HG02852 (cell line): Measurements from ENCODE around the gene IGFALS.
"Not testable (repeated sequence)": the region's sequence is repeated elsewhere in the genome, so short reads cannot be mapped to it uniquely, and the experiment has no call there.

Experiments
- ATAC-seq: cut with Tn5 transposase; IDR thresholded peaks from one replicate; pipeline ENCODE4 v1.9.1; 2021; ENCODE audit warnings: mild to moderate bottlenecking, moderate library complexity; ENCODE audit not compliant: unreplicated experiment

IGFALS gene

DNA sequence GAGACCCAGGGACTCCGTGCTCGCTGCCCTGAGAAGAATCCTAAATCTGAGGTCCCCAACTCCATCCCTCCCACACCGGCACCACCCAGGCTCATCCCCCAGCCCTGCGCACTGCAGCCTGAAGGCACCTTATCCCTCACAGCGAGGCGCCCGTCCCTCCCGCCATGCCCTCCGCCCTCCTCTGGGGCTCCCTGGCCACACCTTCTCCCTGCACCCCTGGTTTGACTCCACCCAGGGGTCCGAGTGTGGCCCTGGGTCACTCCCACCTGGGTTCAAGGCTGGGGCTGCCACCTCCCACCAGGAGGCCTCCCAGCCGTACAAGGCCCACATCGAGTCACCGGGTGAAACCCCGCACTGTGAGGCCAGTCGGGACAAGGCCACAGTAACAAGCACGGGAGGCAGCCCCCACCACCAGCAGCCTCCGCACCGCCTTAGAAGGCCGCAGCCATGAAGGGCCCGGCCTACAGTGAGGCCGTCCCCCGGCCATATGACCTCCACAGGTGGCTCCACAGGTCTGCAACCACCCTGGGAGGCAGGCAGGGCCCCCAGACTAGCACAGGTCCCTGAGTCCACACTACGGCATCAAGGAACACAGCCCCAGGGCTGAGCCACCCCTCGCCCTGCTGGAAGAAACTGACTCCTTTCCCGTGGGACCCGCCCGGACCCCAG is 24.8 kb upstream of the IGFALS start:
- no peak for ATAC-seq

DNA sequence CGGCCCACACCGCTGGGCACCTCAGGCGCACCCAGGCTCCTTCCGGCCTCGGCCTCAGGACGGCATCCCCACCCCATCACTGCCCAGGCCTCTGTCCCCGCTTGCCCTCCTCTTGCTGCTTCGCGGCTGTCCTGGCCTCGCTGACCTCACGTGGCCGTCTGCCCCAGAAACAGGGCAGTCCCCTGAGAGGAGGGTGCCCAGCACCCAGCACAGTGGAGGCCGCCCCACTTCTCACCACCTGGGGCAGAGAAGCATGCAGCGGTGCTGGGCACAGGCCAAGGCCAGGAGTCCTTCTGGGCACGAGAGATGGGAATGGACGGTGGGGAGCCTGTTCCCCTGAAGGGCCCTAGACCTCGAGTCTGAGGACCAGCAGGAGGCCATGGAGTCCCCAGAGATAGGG is 24.2 kb upstream of the IGFALS start:
- ATAC-seq, result no peak

DNA sequence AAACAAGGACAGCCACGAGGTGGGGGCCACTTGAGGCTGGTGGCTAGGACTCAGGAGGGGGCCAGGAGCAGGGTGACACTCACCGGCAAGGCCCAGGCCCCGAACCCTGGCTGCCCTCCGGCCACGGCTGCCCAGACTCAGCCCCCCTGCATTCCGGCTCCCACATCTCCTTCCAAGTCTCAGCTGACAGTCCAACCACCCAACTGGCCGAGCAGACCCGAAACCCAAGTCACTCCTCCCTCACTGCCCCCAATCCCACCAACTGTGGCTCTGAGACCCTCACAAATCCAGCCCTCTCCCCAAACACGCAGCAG is 23.7 kb upstream of the IGFALS start:
- ATAC-seq, result no peak

DNA sequence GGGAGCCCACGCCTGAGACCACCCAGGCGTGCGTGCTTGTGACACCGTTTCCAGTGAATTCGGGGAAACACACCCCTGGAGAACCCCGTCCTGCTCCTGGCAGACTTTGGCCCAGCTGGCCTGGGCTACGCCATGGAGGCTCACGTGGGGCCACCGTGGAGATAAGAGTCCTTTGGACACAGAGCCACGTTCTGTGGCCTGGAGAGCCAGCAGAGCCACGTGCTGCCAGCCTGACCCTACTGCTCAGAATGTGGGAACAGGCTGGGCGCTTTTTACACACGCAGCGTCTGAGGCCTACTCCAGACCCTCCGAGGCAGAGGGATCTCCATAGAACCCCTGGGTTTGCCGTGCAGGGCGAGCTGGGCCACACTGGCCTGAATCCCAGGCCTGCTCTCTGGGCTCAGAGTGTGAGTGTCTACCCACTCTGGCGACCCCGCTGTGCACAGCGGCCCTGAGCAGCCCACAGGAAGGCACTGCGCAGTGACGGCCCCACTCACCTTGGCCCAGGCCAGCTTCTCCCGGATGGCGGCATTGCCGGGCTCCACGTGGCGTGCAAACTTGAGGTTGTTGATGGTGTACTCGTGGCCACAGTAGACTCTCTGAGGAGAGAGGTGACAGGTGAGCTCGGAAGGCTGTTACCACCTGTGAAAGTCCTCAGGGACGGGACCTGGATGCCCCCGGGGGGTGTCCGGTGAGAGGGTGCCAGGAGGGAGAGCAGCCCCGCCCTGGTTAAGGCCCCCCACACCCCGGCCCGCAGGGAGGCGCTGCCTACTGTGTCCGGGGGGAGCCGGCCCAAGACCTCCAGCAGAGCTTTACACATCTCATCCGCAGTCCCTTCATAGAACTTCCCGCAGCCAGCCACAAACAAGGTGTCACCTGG is 23.1 kb upstream of the IGFALS start:
- no peak for ATAC-seq

DNA sequence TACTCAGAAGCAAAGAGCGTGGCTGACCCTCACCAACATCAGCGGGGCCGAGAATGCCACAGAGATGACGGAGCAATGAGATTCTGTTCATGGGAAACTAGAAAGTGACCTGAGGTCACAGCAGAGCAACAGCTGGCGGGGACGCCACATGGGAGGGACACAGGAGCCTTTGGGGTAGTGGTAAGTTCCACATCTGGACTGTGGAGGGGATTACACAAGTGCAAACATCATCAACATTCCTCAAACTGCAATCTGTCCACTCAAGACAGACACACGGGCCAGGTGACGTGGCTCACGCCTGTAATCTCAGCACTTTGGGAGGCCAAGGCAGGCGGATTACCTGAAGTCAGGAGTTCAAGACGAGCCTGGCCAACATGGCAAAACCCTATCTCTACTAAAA is 22.0 kb upstream of the IGFALS start:
- no peak for ATAC-seq

DNA sequence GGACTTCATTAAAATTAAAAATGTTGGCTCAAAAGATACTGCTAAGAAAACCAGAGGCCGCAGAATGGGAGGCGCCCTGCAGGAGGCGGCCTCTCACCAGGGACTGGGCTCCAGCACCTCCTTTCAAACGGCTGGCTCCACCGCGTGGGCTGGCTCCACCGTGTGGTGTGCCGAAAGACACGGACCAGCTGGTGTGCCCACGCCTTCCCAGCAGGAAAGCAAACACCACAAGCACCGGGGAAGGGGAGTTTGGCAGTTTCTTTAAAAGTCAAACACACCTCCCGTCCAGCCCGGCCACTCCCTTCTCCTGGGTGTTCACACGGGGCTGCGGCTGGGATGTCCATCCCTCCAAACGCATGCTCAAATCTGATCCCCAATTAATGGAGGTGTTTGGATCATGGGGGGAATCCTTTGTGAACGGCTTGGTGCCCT is 19.2 kb upstream of the IGFALS start:
- no peak for ATAC-seq

DNA sequence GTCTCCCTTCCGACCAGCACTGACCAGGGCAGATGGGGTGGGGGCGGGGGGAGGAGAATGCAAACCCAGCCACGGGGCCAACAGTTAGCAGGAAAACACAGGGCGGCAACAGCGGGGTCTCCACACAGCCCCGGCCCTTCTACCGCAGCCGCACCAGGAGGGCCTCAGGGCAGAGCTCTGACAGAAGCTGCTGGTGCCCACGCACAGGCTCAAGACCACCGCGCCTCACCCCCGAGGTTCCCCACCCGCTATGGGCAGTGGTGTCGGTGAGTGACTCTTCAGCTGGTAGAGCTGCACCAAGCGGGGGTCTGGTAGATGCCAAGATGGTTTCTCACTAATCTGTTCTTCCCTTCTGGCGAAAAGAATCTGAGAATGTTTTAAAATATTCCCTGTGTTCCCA is 17.0 kb upstream of the IGFALS start:
- ATAC-seq, result no peak

DNA sequence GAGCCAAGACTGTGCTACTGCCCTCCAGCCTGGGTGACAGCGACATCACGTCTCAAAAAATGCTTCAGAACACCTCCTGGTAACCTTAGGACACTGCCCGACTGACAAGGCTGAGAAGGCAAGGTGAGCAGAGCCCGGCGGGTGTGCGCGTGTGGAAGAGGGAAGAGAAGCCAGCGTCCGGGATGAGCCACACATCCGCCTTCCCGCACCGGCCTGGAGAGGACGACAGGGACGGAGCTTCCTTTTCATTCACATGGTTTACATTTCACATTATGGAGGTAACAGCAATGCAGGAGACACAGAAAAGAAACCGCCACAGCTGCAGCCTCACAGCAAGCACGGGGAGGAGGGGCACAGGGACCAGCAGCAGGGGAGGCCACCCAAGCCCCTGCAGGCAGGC is 16.6 kb upstream of the IGFALS start:
- no peak for ATAC-seq

DNA sequence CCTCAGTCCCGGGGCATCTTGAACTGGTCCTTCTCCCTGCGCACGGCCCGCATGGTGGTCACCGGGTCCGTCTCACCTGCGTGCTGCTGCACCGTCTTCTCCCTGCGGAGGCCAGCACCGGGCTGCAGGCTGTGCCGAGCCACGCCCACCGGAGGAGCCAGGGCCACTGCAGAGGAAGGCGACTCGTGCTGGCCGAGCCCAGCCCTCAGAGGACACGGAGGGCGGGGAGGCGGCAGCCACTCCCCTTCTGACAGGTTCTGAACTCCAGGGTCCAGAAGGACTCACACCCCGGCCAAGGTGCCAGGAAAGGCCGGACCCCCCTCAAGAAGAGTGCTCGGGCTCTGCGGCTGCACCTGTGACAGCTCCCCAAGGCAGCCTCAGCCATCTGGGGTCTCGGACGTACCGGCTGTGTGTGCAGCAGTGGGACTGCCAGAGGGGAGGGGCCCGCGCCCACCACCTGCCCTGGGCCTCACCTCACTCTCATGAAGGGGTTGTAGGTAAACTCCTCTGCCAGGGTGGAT is 15.8 kb upstream of the IGFALS start:
- ATAC-seq, result no peak

DNA sequence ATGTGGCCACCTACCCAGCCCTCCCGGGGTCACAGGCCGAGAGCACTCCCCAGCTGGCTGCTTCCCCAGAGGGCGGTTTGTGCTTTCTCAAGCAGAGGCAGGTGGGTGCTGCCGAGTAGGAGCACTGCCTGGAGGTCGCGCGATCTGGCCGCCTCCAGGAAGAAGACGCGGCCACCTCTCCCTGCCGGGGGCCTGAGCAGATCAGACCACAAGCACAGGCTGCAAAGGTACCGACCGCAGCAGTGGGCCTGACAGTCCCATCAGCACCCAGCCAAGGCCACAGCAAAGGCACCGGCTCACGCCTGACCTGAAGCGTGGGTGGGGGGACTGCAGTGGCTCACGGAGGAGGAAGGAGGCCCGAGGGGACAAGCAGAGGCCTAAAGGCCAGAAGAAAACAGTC is 15.2 kb upstream of the IGFALS start:
- no peak for ATAC-seq

DNA sequence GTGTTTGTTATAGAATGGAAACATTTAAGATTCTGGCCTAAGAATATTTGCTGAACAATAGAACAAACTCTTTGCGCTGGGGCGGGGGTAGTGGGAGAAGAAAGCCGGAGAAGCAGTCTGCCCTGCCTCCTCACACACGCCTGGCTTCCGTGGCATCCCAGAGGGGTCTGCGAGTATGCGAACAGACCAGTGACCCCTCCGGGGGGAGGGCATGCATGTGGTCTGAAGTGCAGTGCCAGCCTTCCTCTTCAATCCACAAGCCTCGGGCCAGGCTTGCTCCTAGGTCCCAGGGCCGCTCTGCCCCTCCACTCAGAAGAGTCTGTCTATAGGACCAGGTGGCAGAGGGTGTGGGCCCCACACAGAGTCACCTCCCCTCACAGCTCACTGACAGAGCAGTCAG is 14.1 kb upstream of the IGFALS start:
- no peak for ATAC-seq

DNA sequence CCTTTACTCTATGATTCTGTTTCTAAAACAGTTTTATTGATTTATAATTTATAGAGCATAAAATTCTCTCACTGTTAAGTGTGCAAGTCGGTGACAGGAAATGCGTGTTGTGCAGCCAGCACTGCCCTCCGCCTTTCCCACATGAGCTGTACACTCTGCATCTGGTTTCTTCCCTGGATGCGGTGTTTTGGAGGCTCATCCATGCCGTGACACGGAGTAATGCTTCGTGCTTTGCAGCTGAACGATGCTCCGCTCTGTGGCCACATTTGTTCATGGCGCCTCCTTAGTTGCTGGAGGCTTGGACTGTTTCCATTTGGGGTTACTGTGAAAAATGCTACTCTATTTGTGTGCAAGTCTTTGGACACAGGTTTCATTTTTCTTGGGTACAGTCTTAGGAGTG is 7.2 kb upstream of the IGFALS start:
- ATAC-seq, result no peak

DNA sequence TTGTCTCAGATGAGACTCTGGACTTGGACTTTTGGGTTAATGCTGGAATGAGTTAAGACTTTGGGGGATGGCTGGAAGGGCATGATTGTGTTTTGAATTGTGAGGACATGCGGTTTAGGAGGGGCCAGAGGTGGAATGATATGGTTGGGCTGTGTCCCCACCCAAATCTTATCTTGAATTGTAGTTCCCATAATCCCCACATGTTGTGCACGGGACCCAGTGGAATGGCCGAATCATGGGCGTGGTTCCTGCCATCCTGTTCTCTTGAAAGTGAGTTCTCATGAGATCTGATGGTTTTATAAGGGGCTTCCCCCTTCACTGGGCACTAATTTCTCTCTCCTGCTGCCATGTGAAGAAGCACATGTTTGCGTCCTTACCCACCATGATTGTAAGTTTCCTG is 5.8 kb upstream of the IGFALS start:
- not testable (repeated sequence) for ATAC-seq

DNA sequence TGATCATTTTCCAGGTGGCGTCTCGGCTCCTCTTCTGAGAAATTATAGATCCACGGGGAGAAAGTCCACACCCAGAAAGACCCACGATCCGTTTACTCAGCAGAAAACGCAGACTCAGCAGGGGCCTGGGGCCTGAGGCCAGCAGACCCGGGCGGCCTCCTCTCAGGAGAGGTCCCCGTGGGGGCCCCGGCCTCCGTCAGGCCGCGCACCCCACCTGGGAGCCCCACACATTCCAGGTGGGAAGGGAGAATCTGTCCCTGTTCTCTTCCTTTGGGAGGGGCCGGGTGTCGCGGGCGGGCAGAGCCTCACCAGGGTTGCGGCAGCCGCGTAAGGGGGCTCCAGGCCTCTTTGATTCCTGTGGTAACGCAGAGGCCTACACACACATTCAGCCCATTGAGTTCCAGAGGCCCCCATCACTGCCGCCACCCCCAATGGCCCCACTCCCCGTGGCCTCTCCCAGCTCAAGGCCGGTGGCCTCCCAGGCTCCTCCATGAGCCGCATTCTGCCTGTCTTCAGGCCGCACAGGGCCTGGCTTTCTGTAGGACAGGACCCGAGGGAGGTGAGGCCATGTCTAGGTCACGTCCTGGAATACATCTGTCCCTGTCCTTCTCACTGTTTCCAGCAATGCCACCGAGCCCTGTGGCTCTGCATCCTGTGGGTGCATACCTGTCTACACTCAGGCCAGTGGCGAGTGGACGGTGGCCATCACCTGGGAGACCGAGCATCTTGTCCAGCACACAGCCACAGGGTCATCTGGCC is 1.6 kb upstream of the IGFALS start:
- no peak for ATAC-seq

DNA sequence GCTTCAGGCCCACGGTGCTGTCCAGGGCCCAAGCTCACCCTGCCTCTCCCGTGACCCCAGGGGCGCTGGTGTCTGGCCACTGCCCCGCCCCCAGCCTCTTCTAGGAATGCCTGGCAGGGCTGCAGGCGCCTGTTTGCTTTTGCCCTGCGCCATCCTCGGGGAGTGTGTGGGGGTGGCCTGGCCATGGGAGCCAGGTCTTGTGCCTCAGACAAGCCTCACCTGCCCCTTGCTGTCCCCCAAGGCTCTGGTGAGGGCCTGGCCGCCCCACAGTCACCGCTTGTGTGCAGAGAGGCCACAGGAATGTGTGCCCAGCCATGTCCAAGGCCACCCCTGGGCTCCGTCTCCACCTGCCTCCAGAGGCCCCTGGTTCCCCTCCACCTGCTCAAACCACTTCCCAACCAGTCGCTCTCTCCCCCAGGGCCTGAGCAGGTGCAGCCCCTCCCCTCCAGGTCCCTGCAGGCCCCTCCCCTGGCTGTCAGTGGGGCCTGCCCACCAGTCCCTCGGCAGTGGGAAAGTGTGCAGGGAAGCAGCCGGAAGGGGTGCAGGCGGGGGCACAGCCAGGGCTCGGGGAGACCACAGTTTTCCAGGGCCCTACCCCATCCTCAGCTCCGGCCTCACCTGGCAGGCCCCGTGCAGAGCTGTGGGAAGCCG is 841 bp upstream of the IGFALS start:
- no peak for ATAC-seq

DNA sequence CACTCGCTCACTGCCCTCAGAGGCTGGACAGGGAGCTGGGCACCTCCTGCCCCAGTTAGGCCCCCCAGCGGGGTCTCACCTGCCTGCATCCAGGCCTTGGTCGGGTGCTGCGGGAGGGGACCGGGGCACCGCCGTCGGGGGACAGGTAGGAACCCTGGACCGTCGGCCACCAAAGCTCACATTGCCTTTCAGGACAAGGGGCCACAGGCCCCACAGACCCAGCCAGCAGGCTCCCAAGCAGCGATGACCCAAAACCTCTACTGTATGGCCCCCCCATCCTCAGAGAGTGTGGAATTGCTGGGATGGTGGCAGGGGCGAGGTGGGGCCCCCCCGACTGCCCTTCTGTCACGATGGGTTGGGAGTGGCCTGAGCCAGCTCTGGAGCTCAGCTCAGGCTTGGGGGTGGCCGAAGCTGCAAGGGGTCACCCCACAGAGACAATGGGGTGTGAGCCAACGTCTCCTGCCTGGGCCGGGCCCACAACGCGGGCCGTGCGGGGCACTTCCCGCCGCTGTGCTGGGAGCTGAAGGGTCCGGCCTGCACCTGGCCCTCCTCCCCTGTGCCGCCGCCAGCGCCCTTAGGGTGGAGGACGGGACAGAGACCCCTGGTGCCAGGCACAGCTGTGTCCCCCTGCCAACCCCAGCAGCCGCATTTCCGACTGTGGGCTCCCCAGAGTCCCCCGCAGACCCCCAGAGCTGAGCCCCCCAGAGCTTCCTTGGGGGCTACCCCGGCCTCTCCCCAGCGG is 498 bp downstream of the IGFALS start:
- no peak for ATAC-seq

DNA sequence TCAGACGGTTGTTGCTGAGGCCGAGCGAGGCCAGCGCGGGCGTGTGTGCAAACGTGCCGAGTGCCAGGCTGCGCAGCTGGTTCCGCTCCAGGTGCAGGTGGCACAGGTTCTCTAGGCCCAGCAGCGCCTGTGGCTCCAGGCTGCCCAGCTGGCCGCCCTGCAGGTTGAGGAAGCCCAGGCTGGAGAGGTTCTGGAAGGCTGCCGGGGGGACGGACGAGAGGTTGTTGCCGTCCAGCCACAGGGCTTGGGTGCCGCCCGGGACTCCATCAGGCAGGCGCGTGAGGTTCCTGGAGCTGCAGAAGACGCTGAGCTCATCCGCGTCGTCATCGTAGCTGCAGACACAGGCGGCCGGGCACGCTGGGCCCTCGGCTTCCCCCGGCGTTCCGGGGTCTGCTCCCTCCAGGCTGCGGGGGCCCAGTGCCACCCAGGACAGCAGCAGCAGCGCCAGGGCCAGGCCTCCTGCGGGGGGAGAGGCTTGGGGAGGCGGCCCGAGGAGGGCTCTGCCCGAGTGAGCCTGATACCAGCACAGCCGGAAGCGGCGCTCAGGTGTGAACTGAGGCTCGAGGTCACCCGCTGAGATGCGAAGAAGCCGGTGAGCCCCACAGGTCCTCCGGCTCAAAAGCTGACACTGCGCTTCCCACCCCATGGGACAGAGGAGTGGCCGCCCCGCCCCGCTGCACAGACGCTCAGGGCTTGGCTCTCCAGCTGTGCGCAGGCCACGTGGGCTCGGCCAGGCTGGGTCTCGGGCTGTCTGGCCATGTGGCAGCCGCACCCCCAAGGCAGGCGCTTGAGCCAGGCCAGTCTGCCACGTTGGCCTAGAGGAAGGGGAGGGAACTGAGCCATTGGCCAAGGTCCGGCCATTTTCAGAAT is 1.3 kb downstream of the IGFALS start:
- no peak for ATAC-seq

DNA sequence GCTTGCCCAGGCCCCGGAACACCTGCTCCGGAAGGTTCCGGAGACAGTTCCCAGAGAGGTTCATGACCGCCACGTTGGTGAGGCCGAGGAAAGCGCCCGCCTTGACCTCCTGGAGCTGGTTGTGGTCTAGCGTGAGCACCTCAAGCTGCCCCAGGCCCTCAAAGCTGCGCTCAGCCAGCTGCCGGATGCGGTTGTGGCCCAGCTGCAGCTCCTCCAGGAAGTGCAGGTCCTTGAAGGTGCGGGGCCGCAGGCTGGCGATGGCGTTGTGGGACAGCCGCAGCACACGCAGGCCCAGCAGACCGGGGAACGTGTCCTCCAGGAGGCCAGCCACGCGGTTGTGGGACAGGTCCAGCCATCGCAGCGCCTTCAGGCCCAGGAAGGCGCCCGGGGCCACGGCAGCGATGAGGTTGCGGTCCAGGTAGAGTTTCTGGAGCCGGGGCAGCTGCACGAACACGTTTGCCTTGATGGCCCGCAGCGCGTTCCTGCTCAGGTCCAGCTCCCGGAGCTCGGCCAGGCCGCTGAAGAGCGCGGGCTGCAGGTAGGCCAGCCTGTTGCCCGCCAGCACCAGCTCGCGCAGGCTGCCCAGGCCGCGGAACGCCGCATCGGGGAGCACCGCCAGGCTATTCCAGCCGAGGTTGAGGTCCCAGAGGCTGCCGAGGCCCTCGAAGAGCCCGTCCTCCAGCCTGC is 2.1 kb downstream of the IGFALS start:
- ATAC-seq, result no peak
